ENCODE data around the gene LPIN2. TPM values are rescaled to one million over a fixed set of nuclear protein-coding genes. Genes with fewer than 3 reads are reported as not detected.
"Not testable (repeated sequence)": the region's sequence is repeated elsewhere in the genome, so short reads cannot be mapped to it uniquely, and the experiment has no call there.

Gene LPIN2
- total RNA-seq, 2 donors from 2014 or later, result 19.5 to 120 TPM

GRCh38 chr18:3012136-3013023 is 564 bp downstream of the LPIN2 start:
- Histone ChIP-seq H3K4me1 (replicated peaks) (no peaks in the 10 kb centered on the region), H3K4me3 (peak overlapping the region; percentile 91 to 92), H3K36me3 (no peaks in the 10 kb centered on the region), H3K27ac (peak overlapping the region; percentile 87 to 95), H3K9me3 (no peaks in the 10 kb centered on the region), H3K27me3 (replicated peaks; ENCODE audit: insufficient read depth) (no peaks in the 10 kb centered on the region)
- under 1% methylated on average over 60 of the region's 78 CpGs for WGBS
- TF ChIP-seq, protein P1, sequence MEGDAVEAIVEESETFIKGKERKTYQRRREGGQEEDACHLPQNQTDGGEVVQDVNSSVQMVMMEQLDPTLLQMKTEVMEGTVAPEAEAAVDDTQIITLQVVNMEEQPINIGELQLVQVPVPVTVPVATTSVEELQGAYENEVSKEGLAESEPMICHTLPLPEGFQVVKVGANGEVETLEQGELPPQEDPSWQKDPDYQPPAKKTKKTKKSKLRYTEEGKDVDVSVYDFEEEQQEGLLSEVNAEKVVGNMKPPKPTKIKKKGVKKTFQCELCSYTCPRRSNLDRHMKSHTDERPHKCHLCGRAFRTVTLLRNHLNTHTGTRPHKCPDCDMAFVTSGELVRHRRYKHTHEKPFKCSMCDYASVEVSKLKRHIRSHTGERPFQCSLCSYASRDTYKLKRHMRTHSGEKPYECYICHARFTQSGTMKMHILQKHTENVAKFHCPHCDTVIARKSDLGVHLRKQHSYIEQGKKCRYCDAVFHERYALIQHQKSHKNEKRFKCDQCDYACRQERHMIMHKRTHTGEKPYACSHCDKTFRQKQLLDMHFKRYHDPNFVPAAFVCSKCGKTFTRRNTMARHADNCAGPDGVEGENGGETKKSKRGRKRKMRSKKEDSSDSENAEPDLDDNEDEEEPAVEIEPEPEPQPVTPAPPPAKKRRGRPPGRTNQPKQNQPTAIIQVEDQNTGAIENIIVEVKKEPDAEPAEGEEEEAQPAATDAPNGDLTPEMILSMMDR (IDR thresholded peaks at IDR 0.05), result no peak
- TF ChIP-seq POLR2A (IDR thresholded peaks at IDR 0.05), result no peak
- peak; percentile 13 for TF ChIP-seq POLR2AphosphoS5 (IDR thresholded peaks at IDR 0.05)
- intact Hi-C loops (cut with DNase I), result loop anchor here (2.0 kb wide), 1 partner anchor 234 kb away; the partner anchor contains the start of gene MYL12A
- DNase-seq (ENCODE audit: low spot score), result peak; percentile 41

DNA sequence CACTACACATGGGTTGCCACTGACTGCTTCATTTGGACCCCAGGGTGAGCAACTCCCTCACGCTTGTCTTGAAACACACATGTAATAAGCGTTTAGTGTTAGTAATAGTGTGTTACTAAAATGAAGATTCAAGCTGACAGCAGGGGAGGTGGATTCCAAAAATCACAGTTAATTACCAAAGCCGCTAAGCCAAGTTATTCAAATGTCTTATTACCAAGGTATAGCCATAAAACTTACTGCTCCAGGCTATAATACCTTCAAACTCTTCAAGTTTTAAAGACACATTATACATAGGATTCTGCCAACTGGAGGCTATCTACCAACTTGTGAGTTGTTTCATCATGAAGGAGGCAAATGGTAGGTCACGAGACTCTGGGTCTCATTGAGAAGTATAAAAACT is 2.9 kb downstream of the LPIN2 start:
- Histone ChIP-seq H3K36me3 (no peaks in the 10 kb centered on the region), H3K9me3 (no peaks in the 10 kb centered on the region), H3K27ac (no peak overlapping the region), H3K4me1 (replicated peaks) (no peaks in the 10 kb centered on the region), H3K4me3 (no peak overlapping the region), H3K27me3 (replicated peaks; ENCODE audit: insufficient read depth) (no peaks in the 10 kb centered on the region)
- intact Hi-C loops (cut with DNase I), result no loop called here
- no peak for TF ChIP-seq POLR2A (IDR thresholded peaks at IDR 0.05)
- no peak for TF ChIP-seq POLR2AphosphoS5 (IDR thresholded peaks at IDR 0.05)
- TF ChIP-seq, protein P1 (IDR thresholded peaks at IDR 0.05), result no peak
- DNase-seq (ENCODE audit: low spot score), result no peak
- 65% methylated on average over 4 of the region's 4 CpGs for WGBS

DNA sequence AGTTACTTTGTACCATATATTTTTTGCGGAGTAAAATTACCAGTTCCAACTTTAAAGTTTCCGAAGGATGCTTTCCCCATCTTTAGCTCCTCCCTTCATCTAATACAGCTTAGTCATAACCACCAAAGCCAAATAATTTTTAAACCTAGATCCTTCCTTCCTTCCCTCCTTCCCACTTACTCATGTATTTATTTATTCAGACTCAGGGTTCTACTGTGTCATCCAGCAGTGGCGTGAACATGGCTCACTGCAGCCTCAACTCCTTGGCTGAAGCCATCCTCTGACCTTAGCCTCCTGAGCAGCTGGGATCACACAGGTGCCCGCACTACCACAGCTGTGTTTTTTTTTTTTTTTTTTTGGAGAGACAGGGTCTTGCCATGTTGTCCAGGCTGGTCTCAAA is 4.4 kb downstream of the LPIN2 start:
- H3K27me3 ChIP-seq (replicated peaks; ENCODE audit: insufficient read depth), result no peaks in the 10 kb centered on the region
- no peaks in the 10 kb centered on the region for H3K4me1 ChIP-seq (replicated peaks)
- H3K36me3 ChIP-seq, result no peaks in the 10 kb centered on the region
- intact Hi-C loops (cut with DNase I), result no loop called here
- DNase-seq (ENCODE audit: low spot score), result no peak
- H3K4me3 ChIP-seq, result no peak overlapping the region
- no peak overlapping the region for H3K27ac ChIP-seq
- 72% methylated on average over 4 of the region's 4 CpGs for WGBS
- no peaks in the 10 kb centered on the region for H3K9me3 ChIP-seq
- no peak for TF ChIP-seq POLR2AphosphoS5 (IDR thresholded peaks at IDR 0.05)
- TF ChIP-seq, protein P1 (IDR thresholded peaks at IDR 0.05), result no peak
- no peak for TF ChIP-seq POLR2A (IDR thresholded peaks at IDR 0.05)

- Histone ChIP-seq H3K4me1 (replicated peaks) (no peaks in the 10 kb centered on the region), H3K4me3 (no peak overlapping the region), H3K27ac (no peak overlapping the region), H3K36me3 (no peaks in the 10 kb centered on the region), H3K27me3 (replicated peaks; ENCODE audit: insufficient read depth) (no peaks in the 10 kb centered on the region), H3K9me3 (no peaks in the 10 kb centered on the region)
- DNase-seq (ENCODE audit: low spot score), result no peak
- intact Hi-C loops (cut with DNase I), result no loop called here
- TF ChIP-seq, protein P1 (IDR thresholded peaks at IDR 0.05), result no peak
- TF ChIP-seq POLR2A (IDR thresholded peaks at IDR 0.05), result no peak
- TF ChIP-seq POLR2AphosphoS5 (IDR thresholded peaks at IDR 0.05), result no peak
- 31% methylated on average over 3 of the region's 3 CpGs for WGBS
Observed at GRCh38 chr18:3007491-3007890, 5.5 kb downstream of the LPIN2 start.

DNA sequence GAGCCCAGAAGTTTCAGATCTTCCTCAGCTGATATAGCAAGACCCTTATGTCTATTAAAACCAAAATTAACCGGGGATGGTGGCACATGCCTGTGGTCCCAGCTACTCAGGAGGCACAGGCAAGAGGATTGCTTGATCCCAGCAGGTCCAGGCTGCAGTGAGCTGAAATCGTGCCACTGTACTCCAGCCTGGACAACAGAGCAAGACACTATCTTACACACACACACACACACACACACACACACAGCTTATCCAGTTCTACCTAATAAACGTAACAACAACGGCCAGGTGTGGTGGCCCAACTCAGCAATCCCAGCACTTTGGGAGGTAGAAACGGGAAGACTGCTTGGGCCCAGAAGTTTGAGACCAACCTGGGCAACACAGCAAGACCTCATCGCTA is 7.5 kb downstream of the LPIN2 start:
- no peak overlapping the region for H3K27ac ChIP-seq
- no peaks in the 10 kb centered on the region for H3K36me3 ChIP-seq
- no peak for DNase-seq (ENCODE audit: low spot score)
- intact Hi-C loops (cut with DNase I), result no loop called here
- TF ChIP-seq POLR2A (IDR thresholded peaks at IDR 0.05), result no peak
- TF ChIP-seq POLR2AphosphoS5 (IDR thresholded peaks at IDR 0.05), result no peak
- TF ChIP-seq, protein P1 (IDR thresholded peaks at IDR 0.05), result no peak
- WGBS, result 95% methylated on average over 6 of the region's 6 CpGs
- H3K27me3 ChIP-seq (replicated peaks; ENCODE audit: insufficient read depth), result no peaks in the 10 kb centered on the region
- no peaks in the 10 kb centered on the region for H3K9me3 ChIP-seq
- H3K4me3 ChIP-seq, result no peak overlapping the region
- no peaks in the 10 kb centered on the region for H3K4me1 ChIP-seq (replicated peaks)

DNA sequence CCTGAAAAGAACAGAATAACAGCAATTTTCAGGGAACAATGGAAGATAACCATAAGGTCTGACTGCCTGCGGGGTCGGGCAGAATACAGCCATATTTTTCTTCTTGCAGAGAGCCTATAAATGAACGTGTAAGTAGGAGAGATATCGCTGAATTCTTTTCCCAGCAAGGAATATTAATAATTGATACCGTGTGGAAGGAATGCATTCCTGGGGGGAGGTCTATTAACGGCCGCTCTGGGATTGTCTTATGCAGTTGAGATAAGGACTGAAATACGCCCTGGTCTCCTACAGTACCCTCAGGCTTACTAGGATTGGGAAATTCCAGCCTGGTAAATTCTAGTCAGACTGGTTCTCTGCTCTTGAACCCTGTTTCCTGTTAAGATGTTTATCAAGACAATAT is 9.2 kb downstream of the LPIN2 start:
- H3K27me3 ChIP-seq (replicated peaks; ENCODE audit: insufficient read depth); intact Hi-C loops (cut with DNase I); DNase-seq (ENCODE audit: low spot score); H3K4me1 ChIP-seq (replicated peaks); H3K36me3 ChIP-seq; H3K4me3 ChIP-seq; H3K27ac ChIP-seq; H3K9me3 ChIP-seq: not testable (repeated sequence)
- WGBS, result 86% methylated on average over 8 of the region's 8 CpGs
